Measurements from ENCODE around the gene NEAT1. TPM values are rescaled to one million over a fixed set of nuclear protein-coding genes. Genes with fewer than 3 reads are reported as not detected.
A peak's percentile ranks its signal among the peaks of the same experiment; 100 is the strongest.

Gene NEAT1
- total and polyA plus RNA-seq, 9 of the 15 experiments (the other 6 are each of a cell fraction or from before 2014, with no cell fraction given): 20.1 to 389 (median 62.8) TPM

GRCh38 chr11:65419772-65420481 lies 2.7 kb upstream of the NEAT1 start (continued):
- TF ChIP-seq ZNF431 (CRISPR knock-in tag; IDR thresholded peaks at IDR 0.05) (no peak), SMAD4 (CRISPR knock-in tag; conservative IDR thresholded peaks at IDR 0.05) (peak; percentile 70), EHMT2 (IDR thresholded peaks at IDR 0.05) (no peak), JUND (IDR thresholded peaks at IDR 0.05; ENCODE audit: borderline replicate concordance, low read depth, low read length) (peak; percentile 42; the same call in 1 of the 2 replicates), JUND (tag; IDR thresholded peaks at IDR 0.05; ENCODE audit: borderline replicate concordance, low read depth, low read length) (peak; percentile 16; the same call in 1 of the 3 replicates), TAF9B (IDR thresholded peaks at IDR 0.05; ENCODE audit: partially characterized antibody) (no peak), POLR2H (tag; IDR thresholded peaks at IDR 0.05; ENCODE audit: low read depth) (no peak), ZMIZ1 (IDR thresholded peaks at IDR 0.05; ENCODE audit: low read depth in 2 of 2, low read length in 2 of 2) (0 out of 4 replicates have a peak, but pooled peaks of 1 of the 2 experiments have one; percentile 22), HDAC3 (IDR thresholded peaks at IDR 0.05; ENCODE audit: borderline replicate concordance, partially characterized antibody) (no peak), STAT6 (CRISPR knock-in tag; IDR thresholded peaks at IDR 0.05) (peak; percentile 100; the same call in 1 of the 2 replicates), ZNF318 (IDR thresholded peaks at IDR 0.05; ENCODE audit: borderline replicate concordance in 1 of 2, low read depth in 1 of 2) (peak in 1 of 2 experiments; percentile 33; a peak in 1 of 4 replicates)

Data from K562 (cell line).